ENCODE results near the gene DIO1. TPM values are rescaled to one million over a fixed set of nuclear protein-coding genes. Genes with fewer than 3 reads are reported as not detected.

The DIO1 gene
- total RNA-seq, 4 donors from 2014 or later, result not detected

DNA sequence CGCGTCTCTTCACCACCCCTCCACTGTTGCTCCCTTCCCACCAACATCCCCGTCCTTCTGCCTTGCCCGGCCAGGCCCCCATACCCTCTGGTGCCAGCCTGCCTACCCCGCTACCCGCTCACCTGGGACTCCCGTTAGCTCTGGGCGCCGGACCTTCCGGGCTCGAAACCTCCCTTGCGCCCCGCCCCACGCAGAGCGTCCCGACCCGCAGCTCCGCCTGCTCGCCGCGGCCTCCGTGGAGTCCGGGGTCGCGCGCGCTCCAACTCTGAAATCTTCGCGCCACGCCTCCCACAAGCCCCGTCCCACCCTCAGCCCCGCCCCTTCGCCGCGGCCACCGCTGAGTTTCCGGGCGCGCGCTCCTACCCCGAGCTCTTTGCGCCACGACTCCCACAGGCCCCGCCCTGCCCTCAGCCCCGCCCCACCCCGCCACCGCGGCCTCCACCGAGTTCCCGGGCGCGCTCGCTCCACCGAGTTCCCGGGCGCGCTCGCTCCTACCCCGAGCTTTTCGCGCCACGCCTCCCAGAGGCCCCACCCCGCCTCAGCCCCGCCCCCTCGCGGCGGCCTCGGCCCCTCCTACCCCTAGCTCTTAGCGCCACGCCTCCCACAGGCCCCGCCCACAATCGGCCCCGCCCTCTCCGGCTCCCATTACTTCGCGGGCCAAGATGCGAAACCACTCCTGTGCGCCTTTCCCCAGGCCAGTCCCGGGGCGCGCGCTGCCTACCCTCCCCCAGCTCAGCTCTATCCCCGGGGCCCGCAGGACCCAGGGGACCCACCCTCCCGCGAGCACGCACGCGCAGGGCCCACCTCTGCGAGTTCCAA, 51.7 kb downstream of the DIO1 start, which contains the start of gene IFT25:
TSS of gene IFT25 (minus strand) at position 267 of the 819 bp plus-strand sequence. CDS start 5,617 bp downstream, outside the sequence.
- peak within 1 kb of the TSS; percentile 90 to 96 (median 93) for H3K27ac ChIP-seq
- TF ChIP-seq, protein P1, sequence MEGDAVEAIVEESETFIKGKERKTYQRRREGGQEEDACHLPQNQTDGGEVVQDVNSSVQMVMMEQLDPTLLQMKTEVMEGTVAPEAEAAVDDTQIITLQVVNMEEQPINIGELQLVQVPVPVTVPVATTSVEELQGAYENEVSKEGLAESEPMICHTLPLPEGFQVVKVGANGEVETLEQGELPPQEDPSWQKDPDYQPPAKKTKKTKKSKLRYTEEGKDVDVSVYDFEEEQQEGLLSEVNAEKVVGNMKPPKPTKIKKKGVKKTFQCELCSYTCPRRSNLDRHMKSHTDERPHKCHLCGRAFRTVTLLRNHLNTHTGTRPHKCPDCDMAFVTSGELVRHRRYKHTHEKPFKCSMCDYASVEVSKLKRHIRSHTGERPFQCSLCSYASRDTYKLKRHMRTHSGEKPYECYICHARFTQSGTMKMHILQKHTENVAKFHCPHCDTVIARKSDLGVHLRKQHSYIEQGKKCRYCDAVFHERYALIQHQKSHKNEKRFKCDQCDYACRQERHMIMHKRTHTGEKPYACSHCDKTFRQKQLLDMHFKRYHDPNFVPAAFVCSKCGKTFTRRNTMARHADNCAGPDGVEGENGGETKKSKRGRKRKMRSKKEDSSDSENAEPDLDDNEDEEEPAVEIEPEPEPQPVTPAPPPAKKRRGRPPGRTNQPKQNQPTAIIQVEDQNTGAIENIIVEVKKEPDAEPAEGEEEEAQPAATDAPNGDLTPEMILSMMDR (IDR thresholded peaks at IDR 0.05), result peak in 1 of 5 experiments; percentile 8
- TF ChIP-seq EP300 (IDR thresholded peaks at IDR 0.05) (peak in 1 of 2 donors; percentile 85), POLR2A (IDR thresholded peaks at IDR 0.05) (peak; percentile 60 to 77)

DNA sequence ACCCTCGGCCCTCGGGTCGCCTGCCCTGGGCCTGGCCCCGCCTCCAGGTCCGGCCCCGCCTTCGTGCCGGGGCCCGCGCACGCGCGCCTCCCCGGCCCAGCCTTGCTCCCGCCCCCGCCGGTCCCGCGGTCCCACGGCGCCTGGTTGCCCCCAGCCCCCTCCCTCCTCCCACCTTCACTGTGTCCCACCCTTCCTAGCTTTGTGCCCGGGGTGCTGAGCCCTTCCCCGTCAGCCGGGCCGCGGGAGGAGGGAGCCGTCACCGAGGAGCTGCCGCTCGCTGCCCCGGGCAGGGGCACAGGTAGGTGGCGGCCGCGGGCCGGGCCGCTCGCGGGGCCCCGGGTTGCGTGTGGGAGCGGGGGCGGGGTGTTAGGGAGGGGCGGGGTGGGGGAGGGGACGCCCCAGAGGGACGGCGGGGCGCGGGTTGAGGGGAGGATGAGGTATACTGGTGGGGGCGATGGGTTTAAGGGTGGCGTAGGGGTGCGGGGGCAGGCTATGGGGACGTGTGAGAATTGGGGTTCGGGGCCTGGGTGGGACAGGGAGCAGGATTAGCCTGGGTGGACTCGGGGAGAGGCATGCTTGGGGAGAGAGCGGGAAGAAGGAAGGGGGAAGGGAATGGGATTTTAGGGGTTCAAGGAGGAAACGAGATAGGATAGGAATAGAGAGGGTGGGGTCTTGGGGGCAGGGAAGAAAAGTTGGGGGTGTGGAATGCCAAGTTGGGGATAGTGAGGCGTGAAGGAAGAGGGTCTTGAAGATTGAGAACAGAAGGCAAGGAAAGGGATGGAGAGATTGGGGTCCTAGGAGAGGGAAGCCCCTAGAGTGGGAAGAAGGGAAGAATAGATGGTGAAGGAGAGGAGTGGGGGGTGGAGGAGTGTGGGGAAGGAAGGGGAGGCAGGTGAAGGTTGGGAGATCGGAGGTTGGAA, 52.5 kb downstream of the DIO1 start, which contains the start of gene LRRC42:
TSS of gene LRRC42 (plus strand) at position 99 of the 920 bp plus-strand sequence. CDS start 5,650 bp downstream, outside the sequence.
- peak within 1 kb of the TSS; percentile 55 to 99 (median 92) for H3K4me3 ChIP-seq
- TF ChIP-seq, protein P1 (IDR thresholded peaks at IDR 0.05), result peak; percentile 20 to 49 (median 33)
- TF ChIP-seq EP300 (IDR thresholded peaks at IDR 0.05) (peak in 1 of 2 donors; percentile 23), POLR2A (IDR thresholded peaks at IDR 0.05) (no peak)
- no peaks in the 10 kb centered on the region for H3K27me3 ChIP-seq
- H3K36me3 ChIP-seq, result peaks cover 0 to 3% (median 0%) of the 10 kb centered on the region in 3 donors
- H3K27ac ChIP-seq, result peak within 1 kb of the TSS; percentile 90 to 96 (median 93)
- peaks cover 0 to 57% (median 18%) of the 10 kb centered on the region in 4 donors for H3K4me1 ChIP-seq
- no peak for DNase-seq (ENCODE audit: low spot score in 2 of 2)
- WGBS, 2 donors, result 1% methylated on average over 29 to 47 of the region's 58 CpGs
- no peaks in the 10 kb centered on the region for H3K9me3 ChIP-seq

More for the DNA sequence above, 51.7 kb downstream of the DIO1 start, which contains the start of gene IFT25:
- Histone ChIP-seq H3K4me1 (peaks cover 0 to 59% (median 18%) of the 10 kb centered on the region in 4 donors), H3K27me3 (no peaks in the 10 kb centered on the region), H3K9me3 (no peaks in the 10 kb centered on the region), H3K4me3 (peak within 1 kb of the TSS; percentile 55 to 99 (median 92)), H3K36me3 (no peaks in the 10 kb centered on the region)
- peak; percentile 96 to 97 for DNase-seq (ENCODE audit: low spot score in 2 of 2)
- WGBS, 2 donors, result 1 to 2% methylated on average over 31 to 71 of the region's 90 CpGs

DNA sequence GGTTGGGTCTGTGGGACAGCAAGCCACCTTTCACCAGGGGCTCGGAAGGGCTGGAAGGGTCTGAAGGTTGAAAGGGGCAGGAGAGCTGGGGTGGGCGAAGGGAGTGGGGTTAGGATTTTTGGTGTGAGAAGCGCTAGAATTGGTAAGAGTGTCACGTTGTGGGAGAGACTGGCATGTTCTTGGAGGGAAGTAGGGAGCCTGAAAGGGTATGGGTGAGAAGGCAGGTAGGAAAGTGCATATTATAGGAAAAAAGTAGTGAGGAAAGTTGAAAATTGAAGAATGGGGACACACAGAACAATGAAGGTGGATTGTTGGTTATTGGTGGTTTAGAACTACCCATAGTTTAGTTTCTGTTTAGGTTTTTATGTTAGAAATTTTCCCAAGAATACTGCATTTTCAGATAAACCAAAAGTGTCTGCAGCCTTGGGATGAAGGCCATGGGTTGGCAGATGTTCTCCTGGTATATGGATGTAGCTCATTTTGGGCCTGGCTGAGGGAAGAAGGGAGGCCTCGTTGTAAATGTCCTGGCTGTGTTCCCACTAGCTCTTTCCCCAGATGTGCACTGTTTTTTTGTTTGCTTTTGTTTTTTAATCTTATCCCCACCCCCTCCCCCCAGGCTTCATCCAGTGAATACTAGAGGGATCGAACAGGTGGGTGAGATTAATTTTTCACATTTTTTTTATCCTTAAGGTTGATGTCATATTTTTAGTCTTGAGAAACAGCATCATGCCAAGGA, 53.4 kb downstream of the DIO1 start:
- no peaks in the 10 kb centered on the region for H3K9me3 ChIP-seq
- H3K27me3 ChIP-seq, result no peaks in the 10 kb centered on the region
- TF ChIP-seq POLR2A (IDR thresholded peaks at IDR 0.05), result no peak
- TF ChIP-seq EP300 (IDR thresholded peaks at IDR 0.05), result no peak
- TF ChIP-seq, protein P1 (IDR thresholded peaks at IDR 0.05), result no peak
- H3K36me3 ChIP-seq, result peaks cover 0 to 12% (median 0%) of the 10 kb centered on the region in 3 donors
- DNase-seq (ENCODE audit: low spot score in 2 of 2), result no peak
- H3K4me1 ChIP-seq, result peaks cover 0 to 57% (median 18%) of the 10 kb centered on the region in 4 donors
- WGBS, 2 donors, result 37 to 41% methylated on average over 6 of the region's 6 CpGs
- H3K4me3 ChIP-seq, result peak overlapping the region; percentile 55 to 99 (median 92)
- peak overlapping the region; percentile 90 to 96 (median 93) for H3K27ac ChIP-seq

DNA sequence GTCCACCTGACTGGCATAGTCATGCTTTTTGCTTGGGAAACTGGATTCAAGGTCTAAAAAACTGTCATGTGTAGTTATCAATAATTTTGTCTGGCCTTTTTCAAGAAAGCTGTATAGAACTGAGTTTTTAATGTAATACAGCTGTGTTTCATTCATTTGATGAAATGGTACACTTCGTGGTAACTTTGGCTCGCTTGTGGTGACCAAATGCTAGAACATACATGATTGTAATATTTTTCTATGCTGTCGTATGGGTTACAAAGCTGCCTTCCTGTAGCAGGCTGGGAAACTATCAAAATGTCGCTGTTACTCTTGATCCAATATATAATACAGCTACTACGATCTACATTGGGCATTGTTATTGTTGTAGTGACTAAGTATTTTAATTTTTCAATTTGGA, 54.3 kb downstream of the DIO1 start:
- H3K9me3 ChIP-seq, result no peaks in the 10 kb centered on the region
- H3K4me3 ChIP-seq, result no peak overlapping the region
- TF ChIP-seq POLR2A (IDR thresholded peaks at IDR 0.05) (no peak), EP300 (IDR thresholded peaks at IDR 0.05) (no peak)
- TF ChIP-seq, protein P1 (IDR thresholded peaks at IDR 0.05), result no peak
- peaks cover 0 to 55% (median 18%) of the 10 kb centered on the region in 4 donors for H3K4me1 ChIP-seq
- H3K27ac ChIP-seq, result peak overlapping the region in 2 of 4 donors; percentile 90 to 96
- no peaks in the 10 kb centered on the region for H3K27me3 ChIP-seq
- DNase-seq (ENCODE audit: low spot score in 2 of 2), result no peak
- peaks cover 0 to 21% (median 0%) of the 10 kb centered on the region in 3 donors for H3K36me3 ChIP-seq
- WGBS, 2 donors, result 74 to 75% methylated on average over 5 of the region's 5 CpGs

Data from tibial nerve (tissue), 4 donors.